HFFc6 (cell line): ENCODE data around the gene TMEM132D. TPM values are rescaled to one million over a fixed set of nuclear protein-coding genes. Genes with fewer than 3 reads are reported as not detected.

Source experiments
- DNase-seq: peaks from one replicate; pipeline ENCODE4 v3.0.0-alpha.2; 2018
- H3K27ac Mint-ChIP-seq: 2 replicates; pipeline ENCODE4 v1.8.0; 2020; ENCODE audit warnings: mild to moderate bottlenecking, mixed read lengths
- H3K27me3 Mint-ChIP-seq: 2 replicates; pipeline ENCODE4 v1.8.0; 2021; ENCODE audit warnings: mild to moderate bottlenecking, moderate library complexity, mixed read lengths; ENCODE audit not compliant: insufficient read depth
- H3K36me3 Mint-ChIP-seq: 2 replicates; pipeline ENCODE4 v1.8.0; 2021; ENCODE audit warnings: low read depth, mixed read lengths
- H3K4me1 Mint-ChIP-seq: 2 replicates; pipeline ENCODE4 v1.8.0; 2020; ENCODE audit warnings: low read depth, mixed read lengths
- H3K4me3 Mint-ChIP-seq: 2 replicates; pipeline ENCODE4 v1.8.0; 2020; ENCODE audit warnings: mild to moderate bottlenecking, moderate library complexity, mixed read lengths
- H3K9me3 Mint-ChIP-seq: 2 replicates; pipeline ENCODE4 v1.8.0; 2020; ENCODE audit warnings: mild to moderate bottlenecking, mixed read lengths
- total RNA-seq, 6 experiments: library from RNA; stranded (reverse); fragmentation: NEBNext Ultra II Directional; extraction: Animal tissue kit (Norgen Biotek cat#: 25700); gene quantifications; 2 replicates in 1 of 6; 3 replicates in 5 of 6; pipeline ENCODE4 v1.2.3, GENCODE V29; 2021
- TF ChIP-seq, protein P1 (sequence below): fragments of 200-600 bp; sonication (generic); IDR thresholded peaks from 2 replicates; pipeline ENCODE4 v1.5.0; 2021; ENCODE audit warnings: antibody characterized with exemption, mild to moderate bottlenecking

Gene TMEM132D
- total RNA-seq, 6 experiments from 2014 or later: not detected

DNA sequence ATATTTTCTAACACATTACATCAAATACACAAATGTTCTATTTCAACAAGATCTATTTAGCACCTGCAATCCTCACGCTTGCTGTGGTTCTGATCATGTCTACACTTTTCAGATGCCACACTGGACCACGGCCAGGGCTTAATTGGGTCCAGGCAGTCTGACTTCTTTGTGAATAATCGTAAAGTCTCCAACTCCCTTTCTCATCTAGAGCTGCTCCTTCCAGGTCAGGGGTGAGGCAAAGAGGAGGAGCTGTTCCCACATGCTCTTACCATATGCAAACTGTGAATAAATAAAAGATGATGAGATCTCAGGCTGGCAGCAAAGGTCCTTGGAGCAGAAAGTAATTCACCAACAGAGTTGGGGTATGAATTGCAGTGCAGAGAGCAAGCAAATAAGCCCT is 733.9 kb downstream of the TMEM132D start:
- H3K27me3 Mint-ChIP-seq: no peaks in the 10 kb centered on the region
- H3K9me3 Mint-ChIP-seq: peaks cover 54% of the 10 kb centered on the region
- no peaks in the 10 kb centered on the region for H3K4me1 Mint-ChIP-seq
- no peak overlapping the region for H3K4me3 Mint-ChIP-seq
- DNase-seq: no peak
- TF ChIP-seq, protein P1, sequence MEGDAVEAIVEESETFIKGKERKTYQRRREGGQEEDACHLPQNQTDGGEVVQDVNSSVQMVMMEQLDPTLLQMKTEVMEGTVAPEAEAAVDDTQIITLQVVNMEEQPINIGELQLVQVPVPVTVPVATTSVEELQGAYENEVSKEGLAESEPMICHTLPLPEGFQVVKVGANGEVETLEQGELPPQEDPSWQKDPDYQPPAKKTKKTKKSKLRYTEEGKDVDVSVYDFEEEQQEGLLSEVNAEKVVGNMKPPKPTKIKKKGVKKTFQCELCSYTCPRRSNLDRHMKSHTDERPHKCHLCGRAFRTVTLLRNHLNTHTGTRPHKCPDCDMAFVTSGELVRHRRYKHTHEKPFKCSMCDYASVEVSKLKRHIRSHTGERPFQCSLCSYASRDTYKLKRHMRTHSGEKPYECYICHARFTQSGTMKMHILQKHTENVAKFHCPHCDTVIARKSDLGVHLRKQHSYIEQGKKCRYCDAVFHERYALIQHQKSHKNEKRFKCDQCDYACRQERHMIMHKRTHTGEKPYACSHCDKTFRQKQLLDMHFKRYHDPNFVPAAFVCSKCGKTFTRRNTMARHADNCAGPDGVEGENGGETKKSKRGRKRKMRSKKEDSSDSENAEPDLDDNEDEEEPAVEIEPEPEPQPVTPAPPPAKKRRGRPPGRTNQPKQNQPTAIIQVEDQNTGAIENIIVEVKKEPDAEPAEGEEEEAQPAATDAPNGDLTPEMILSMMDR: no peak
- H3K27ac Mint-ChIP-seq: no peak overlapping the region
- no peaks in the 10 kb centered on the region for H3K36me3 Mint-ChIP-seq

DNA sequence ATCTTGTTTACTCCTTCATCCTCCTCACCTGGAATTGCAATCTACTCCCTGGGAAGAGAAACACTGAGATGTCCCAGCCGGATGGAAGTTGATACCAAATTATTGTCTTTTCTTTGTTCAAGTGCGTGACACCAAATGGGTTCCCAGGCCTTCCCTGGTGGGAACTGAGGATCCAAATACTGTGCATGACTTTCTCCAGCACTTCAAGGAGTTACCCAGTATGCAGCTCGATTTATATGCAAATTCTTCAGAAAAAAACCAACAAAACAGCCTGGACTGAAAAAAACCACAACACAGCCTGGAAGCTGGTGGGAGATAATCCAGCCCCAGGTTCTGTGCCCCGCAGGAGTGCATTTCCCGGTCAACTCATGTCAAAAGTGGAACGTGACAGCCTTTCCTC is 740.0 kb downstream of the TMEM132D start:
- no peaks in the 10 kb centered on the region for H3K27me3 Mint-ChIP-seq
- H3K36me3 Mint-ChIP-seq: no peaks in the 10 kb centered on the region
- TF ChIP-seq, protein P1: no peak
- H3K4me3 Mint-ChIP-seq: no peak overlapping the region
- no peaks in the 10 kb centered on the region for H3K4me1 Mint-ChIP-seq
- no peak for DNase-seq
- no peak overlapping the region for H3K27ac Mint-ChIP-seq
- H3K9me3 Mint-ChIP-seq: peaks cover 64% of the 10 kb centered on the region

- Mint-ChIP-seq H3K4me1 (no peaks in the 10 kb centered on the region), H3K9me3 (peaks cover 64% of the 10 kb centered on the region), H3K4me3 (no peak overlapping the region), H3K36me3 (peaks cover 3% of the 10 kb centered on the region; the same call in 1 of the 2 replicates), H3K27ac (no peak overlapping the region), H3K27me3 (no peaks in the 10 kb centered on the region)
- DNase-seq: no peak
- TF ChIP-seq, protein P1: no peak
These were observed 740.4 kb downstream of the TMEM132D start for GRCh38 chr12:129163461-129163860.

- no peak overlapping the region for H3K4me3 Mint-ChIP-seq
- no peaks in the 10 kb centered on the region for H3K27me3 Mint-ChIP-seq
- TF ChIP-seq, protein P1: no peak
- peaks cover 5% of the 10 kb centered on the region; the same call in 1 of the 2 replicates for H3K36me3 Mint-ChIP-seq
- H3K27ac Mint-ChIP-seq: no peak overlapping the region
- H3K9me3 Mint-ChIP-seq: peaks cover 68% of the 10 kb centered on the region
- no peak for DNase-seq
- H3K4me1 Mint-ChIP-seq: no peaks in the 10 kb centered on the region
These were observed 741.0 kb downstream of the TMEM132D start for GRCh38 chr12:129162805-129163204.

- TF ChIP-seq, protein P1: no peak
- Mint-ChIP-seq H3K27me3 (no peaks in the 10 kb centered on the region), H3K4me3 (no peak overlapping the region), H3K36me3 (peaks cover 5% of the 10 kb centered on the region; the same call in 1 of the 2 replicates), H3K9me3 (peaks cover 69% of the 10 kb centered on the region), H3K27ac (no peak overlapping the region), H3K4me1 (no peaks in the 10 kb centered on the region)
- DNase-seq: no peak
These were observed 742.3 kb downstream of the TMEM132D start for GRCh38 chr12:129161511-129161910.

DNA sequence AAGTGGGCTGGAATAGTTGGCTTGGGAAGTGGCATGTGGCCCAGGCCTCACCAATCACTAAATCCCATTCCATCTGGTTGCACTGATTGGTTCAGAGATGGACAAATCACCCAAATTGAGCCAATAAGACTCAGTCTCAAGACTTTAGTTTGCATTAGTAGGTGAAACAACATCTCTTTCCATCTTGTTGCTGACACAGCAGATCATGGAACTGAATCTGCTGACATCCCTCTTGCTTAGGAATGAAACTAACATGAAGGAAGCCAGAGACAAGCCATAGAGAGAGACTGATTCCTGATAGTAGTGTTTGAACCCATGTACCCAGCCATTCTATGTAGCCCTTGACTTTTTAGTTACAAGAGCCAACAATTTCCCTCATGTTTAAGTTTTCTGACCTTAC is 743.5 kb downstream of the TMEM132D start:
- no peaks in the 10 kb centered on the region for H3K4me1 Mint-ChIP-seq
- no peak overlapping the region for H3K27ac Mint-ChIP-seq
- DNase-seq: no peak
- H3K27me3 Mint-ChIP-seq: no peaks in the 10 kb centered on the region
- H3K9me3 Mint-ChIP-seq: peaks cover 60% of the 10 kb centered on the region
- H3K36me3 Mint-ChIP-seq: peaks cover 5% of the 10 kb centered on the region; the same call in 1 of the 2 replicates
- H3K4me3 Mint-ChIP-seq: no peak overlapping the region
- TF ChIP-seq, protein P1: no peak
